ENCODE measurements around the gene ERBB4.

ERBB4 gene

GRCh38 chr2:212005085-212005671 lies 533.4 kb downstream of the ERBB4 start:
- peak; percentile 39 for DNase-seq (ENCODE audit: low spot score)

GRCh38 chr2:212001325-212001724 lies 537.3 kb downstream of the ERBB4 start:
- DNase-seq (ENCODE audit: low spot score), result no peak

GRCh38 chr2:211996857-211997256 lies 541.7 kb downstream of the ERBB4 start:
- DNase-seq (ENCODE audit: low spot score), result no peak

- DNase-seq (ENCODE audit: low spot score), result no peak
Observed at GRCh38 chr2:211994806-211995205, 543.8 kb downstream of the ERBB4 start.

GRCh38 chr2:211990335-211990734 lies 548.3 kb downstream of the ERBB4 start:
- DNase-seq (ENCODE audit: low spot score), result no peak

DNA sequence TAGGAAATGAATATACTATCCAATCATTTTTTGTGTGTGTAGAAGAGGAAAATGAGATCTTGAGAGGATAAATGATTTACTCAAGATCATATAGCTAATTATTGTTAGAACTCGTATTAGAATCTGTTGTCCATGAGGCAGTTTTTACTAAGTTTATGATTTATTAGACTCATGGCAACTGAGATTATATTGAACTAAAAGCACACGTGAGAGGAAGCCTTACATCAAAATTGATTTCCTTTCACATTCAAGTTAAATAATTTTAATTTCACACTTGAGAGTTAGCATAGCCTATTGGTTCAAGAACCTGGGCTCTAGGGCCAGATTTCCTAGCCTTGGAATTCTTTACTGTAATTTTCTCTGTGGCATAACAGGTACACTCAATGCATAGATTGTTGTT lies 552.3 kb downstream of the ERBB4 start:
- DNase-seq (ENCODE audit: low spot score), result no peak

- DNase-seq (ENCODE audit: low spot score), result no peak
Observed at GRCh38 chr2:211985393-211985792, 553.2 kb downstream of the ERBB4 start.

DNA sequence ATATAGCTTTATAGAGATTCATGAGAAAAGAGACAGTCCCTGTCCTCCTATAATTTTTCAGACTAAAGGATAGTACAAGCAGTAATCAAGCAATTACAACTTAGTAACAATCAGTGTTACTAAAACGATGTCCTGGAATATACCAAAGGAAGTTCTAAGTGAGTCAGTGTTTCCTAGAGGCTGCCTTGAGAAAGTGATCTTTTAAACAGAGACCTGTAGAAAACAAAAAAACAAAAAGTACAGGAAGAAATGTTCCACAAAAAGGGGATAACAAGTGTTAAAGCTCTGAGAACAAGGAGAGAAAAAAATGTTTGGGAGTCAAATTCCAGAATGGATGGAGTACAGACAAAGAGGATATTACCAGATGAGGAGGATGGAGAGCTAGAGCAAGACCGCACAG lies 556.4 kb downstream of the ERBB4 start:
- DNase-seq (ENCODE audit: low spot score), result no peak

DNA sequence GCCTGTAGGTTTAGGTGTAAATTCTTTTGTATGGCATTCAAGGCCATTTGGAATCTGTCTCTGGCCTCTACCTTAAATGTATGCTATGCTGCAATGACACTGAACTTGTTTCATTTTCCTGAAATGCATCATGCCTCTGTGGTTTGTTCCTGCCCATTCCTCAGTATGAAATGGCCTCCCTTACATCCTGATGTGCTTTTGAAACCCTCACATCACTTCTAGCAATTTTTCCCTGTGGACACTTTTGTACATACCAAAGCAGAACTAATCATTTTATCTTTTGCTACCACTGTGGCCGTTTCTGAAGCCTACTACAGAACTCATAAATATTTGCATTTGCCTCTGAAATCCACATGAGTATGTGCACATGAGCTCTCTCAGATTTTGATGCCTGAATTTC lies 557.2 kb downstream of the ERBB4 start:
- no peak for DNase-seq (ENCODE audit: low spot score)

DNA sequence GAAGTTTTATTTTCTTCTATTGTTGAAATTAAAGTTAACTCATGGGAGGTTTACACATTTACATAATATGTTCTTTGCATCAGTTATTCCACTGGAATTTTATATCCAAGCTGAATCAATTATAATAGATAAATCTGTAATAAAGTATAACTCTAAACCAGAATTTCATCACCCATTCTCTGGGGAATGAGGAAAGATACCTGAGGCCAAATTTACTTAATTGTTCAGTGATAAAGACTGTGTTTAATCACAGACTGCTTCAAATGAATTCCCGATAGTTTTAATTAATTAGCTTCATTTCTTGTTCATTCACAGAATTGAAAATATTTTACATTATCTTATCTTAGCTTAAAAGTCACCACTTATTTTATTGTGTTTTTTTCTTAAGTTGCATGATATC lies 562.5 kb downstream of the ERBB4 start:
- no peak for DNase-seq (ENCODE audit: low spot score)

DNA sequence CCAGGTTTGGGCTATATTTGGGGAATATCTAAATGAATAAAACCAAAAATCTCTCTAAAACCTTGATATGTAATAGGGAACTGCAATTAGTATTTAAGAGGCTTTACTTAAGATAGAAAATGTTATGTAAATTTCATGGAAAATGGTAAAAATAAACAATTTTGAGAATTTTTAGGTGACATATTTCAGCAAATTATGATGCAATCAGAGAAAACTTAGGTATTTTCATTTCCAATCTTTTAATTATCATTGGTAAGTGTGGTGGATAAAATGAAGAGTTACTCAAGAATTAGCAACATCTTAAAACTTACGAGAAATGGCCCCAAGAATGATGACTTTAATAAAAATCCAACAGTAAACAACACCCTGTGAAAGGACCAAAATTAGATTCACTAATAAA lies 571.4 kb downstream of the ERBB4 start:
- no peak for DNase-seq (ENCODE audit: low spot score)

DNA sequence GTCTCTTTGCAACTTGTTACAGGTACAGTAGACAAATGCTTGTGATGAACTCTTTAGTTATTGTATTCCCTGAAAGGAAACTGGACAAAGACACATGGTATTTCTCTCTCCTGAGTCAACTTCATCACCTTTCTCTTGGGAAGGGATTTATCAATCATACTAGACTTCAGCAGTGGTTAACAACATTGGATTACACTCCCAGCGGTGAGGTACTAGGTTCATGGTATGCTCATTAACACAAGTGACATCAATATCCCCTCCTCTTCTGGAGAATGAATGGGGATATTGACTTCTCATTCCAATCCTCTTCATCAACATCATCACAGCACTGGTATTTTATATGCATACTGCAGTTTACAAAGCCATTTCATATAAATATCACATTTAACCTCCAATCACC lies 574.6 kb downstream of the ERBB4 start:
- no peak for DNase-seq (ENCODE audit: low spot score)

- DNase-seq (ENCODE audit: low spot score), result no peak
Observed at GRCh38 chr2:211957799-211958198, 580.8 kb downstream of the ERBB4 start.

DNA sequence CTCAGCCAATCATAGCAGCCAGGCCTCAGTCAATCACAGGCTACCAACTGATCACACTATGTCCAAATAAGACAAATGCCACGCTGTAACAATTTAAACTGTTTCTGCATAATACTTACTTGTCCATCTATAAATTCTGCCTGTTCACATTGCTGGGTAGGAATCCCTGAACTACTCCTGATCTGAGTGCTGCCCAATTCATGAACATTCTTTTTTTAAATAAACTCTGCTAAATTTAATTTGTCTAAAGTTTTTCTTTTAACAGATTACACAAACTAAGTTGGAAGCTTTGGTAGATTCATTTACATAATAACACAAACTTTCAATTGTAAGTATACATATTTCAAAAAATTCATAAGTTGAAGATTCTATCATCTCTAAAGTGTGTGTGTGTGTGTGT lies 583.0 kb downstream of the ERBB4 start:
- DNase-seq (ENCODE audit: low spot score), result no peak

GRCh38 chr2:211948932-211949331 lies 589.7 kb downstream of the ERBB4 start:
- no peak for DNase-seq (ENCODE audit: low spot score)

GRCh38 chr2:211946960-211947359 lies 591.6 kb downstream of the ERBB4 start:
- no peak for DNase-seq (ENCODE audit: low spot score)

GRCh38 chr2:211944572-211944971 lies 594.0 kb downstream of the ERBB4 start:
- no peak for DNase-seq (ENCODE audit: low spot score)

- DNase-seq (ENCODE audit: low spot score), result no peak
Observed at GRCh38 chr2:211942153-211942552, 596.4 kb downstream of the ERBB4 start.

DNA sequence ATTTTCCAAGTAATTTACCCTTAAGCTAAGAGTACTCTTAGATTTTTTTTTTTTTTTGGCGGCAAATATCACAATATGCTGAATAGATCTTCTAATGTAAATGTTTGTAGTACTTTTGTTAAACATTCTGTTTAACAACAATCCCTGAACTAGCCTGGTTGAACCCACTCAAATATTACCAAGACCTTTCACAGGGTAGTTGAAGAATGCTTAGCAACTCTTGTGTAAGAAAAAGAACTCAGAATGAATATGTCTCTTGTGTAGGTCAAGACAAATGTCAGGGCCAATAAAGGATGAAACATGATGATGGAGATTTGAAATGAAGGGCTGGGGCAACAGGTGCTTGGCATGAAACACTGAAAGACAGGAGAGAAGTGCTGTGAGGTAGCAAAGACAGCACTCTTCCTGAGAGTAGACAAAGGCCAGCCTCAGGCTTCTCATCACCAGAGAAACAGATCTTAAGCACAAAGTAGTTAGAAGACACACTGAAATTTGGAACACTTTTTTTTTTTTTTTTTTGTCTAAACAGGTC lies 597.3 kb downstream of the ERBB4 start:
- no peak for DNase-seq (ENCODE audit: low spot score)

DNA sequence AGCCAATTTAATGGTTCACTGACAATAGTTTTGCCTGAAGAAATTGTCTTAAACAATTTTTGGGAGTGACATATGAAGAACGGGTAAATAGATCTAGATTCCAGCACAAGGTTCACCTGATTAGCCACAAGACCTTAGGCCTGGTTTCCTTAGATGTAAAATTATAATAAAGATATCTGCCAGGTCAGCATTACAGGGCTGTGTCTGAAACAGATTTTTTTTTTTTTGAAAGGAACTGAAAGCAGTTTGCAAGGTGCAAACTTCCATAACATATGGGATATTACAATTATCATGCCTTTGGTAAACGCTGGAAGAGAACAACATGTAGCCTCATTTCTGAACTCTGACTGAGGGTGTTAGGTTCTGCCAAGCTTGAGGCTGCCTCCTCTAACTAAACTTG lies 599.4 kb downstream of the ERBB4 start:
- no peak for DNase-seq (ENCODE audit: low spot score)

DNA sequence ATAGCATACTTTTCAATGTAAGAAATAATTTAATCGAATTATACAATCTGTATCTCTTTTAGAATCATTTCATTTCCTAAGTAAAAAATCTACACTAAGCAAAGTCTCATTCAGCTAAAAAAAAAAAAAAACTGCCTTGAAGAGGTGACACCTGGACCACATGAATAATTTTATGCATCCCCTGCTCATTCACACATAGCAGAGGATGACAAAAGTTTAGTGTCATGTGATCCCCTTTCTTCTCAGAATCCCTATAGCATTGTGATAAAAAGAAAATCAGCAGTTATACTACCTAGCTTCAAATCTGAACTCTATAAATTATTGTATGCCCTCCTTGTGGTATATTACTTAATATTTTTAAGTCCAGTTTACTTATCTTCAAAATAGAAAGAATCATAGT lies 603.8 kb downstream of the ERBB4 start:
- DNase-seq (ENCODE audit: low spot score), result no peak

DNA sequence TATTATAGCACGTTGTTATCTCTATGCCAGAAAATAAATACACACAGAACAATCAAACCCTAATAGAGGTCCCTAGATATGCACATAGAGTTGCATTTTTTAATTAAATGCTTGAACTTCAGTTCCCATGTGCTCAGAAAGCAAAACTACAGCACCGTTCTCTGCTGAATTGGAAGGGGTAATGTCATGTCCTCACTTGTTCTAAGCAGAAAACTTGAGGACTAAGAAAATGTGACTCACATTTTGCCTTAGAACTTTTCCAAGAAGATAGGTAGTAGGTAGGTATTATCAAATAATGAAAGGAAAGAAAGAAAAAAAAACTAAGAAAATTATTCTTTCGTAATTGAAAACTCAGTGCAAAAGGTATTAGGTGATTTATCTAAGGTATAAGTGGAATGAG lies 607.3 kb downstream of the ERBB4 start:
- DNase-seq (ENCODE audit: low spot score), result no peak

DNA sequence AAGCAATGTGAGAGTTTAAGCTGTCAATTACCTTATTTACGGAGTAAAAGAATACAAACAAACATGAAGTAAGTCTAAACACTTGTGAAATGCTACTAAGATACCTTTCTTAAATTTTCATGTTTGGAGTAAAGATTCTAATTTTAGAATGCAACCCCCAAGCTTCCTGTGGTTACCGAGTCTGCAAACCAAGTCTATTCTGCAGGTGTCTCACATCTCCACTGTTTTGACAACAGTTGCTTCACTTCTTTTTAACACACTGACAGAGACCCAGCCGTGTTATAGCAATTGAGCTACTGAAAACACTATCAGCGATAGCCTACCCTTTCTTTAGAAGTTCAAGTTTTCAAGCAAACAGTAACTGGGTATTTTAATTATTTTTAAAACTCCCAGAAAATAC lies 608.3 kb downstream of the ERBB4 start:
- DNase-seq (ENCODE audit: low spot score), result no peak

GRCh38 chr2:211928201-211928600 lies 610.4 kb downstream of the ERBB4 start:
- no peak for DNase-seq (ENCODE audit: low spot score)

DNA sequence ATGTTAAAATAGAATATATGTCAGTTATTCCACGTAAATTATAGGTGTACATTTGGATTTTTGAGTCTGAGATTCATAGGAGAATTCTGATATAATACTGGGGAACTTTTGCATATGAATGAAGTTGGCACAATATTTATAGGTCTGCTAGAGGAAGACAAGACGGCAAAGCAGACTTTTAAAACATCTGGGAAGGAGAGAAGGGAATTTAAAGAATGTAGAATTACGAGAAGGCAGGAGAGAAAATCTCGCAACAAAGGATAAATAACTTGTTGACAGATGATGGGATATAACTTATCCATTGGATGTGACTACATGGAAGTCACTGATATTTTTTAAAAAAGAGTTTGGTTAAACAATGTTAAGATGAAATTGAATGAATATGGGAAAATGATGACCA lies 615.6 kb downstream of the ERBB4 start:
- DNase-seq (ENCODE audit: low spot score), result no peak

All from GM03348 (cell line).